ENCODE results near the gene S100A13. TPM values are rescaled to one million over a fixed set of nuclear protein-coding genes. Genes with fewer than 3 reads are reported as not detected.

The S100A13 gene
- total and polyA plus RNA-seq, 9 of the 15 experiments (the other 6 are each of a cell fraction or from before 2014, with no cell fraction given): 41.9 to 129 (median 58.0) TPM

- TF ChIP-seq HINFP (tag; conservative IDR thresholded peaks at IDR 0.05; ENCODE audit: low read depth): no peak
- TF ChIP-seq SLC30A9 (CRISPR knock-in tag; IDR thresholded peaks at IDR 0.05): no peak
Measured at GRCh38 chr1:153624965-153625611, 2.2 kb downstream of the S100A13 start (continued).

GRCh38 chr1:153623101-153623500 lies 4.2 kb downstream of the S100A13 start:
- H3K36me3 ChIP-seq (ENCODE audit: control insufficient read depth, insufficient read depth, low read length): peaks cover 9% of the 10 kb centered on the region; the same call in 2 of the 3 replicates
- H3K4me2 ChIP-seq (ENCODE audit: insufficient read depth, low read length): no peak overlapping the region
- DNase-seq (ENCODE audit: extremely low read depth in 1 of 4, low spot score in 3 of 4) (no peak), FAIRE-seq (no peak), ATAC-seq (no peak)
- H3K9me3 ChIP-seq (replicated peaks; ENCODE audit: control insufficient read depth, insufficient read depth, low read depth, low read length): no peaks in the 10 kb centered on the region
- H3K4me1 ChIP-seq (replicated peaks in 1 of 2; ENCODE audit: control insufficient read depth in 2 of 2, insufficient read depth in 2 of 2, low read length in 2 of 2): peaks cover 13 to 25% of the 10 kb centered on the region in 2 experiments
- no TSS peak for BruUV-seq (replicated peaks)
- peaks cover 6% of the 10 kb centered on the region; the same call in 1 of the 3 replicates for H3K79me2 ChIP-seq (ENCODE audit: control insufficient read depth, insufficient read depth, low read length)
- no peak overlapping the region for H3K27ac ChIP-seq (ENCODE audit: extremely low read depth, low read depth, low read length)
- TF ChIP-seq MCM7 (IDR thresholded peaks at IDR 0.05): no peak
- no peak overlapping the region for H3K9ac ChIP-seq (ENCODE audit: insufficient read depth in 1 of 2, low read depth in 2 of 2, low read length in 2 of 2)
- intact Hi-C loops (cut with micrococcal nuclease) (no loop called here), in situ Hi-C loops (cut with MboI) (no loop called here)
- WGBS (ENCODE audit: insufficient coverage, low coverage, missing lambda C conversion rate): 66% methylated on average over 6 of the region's 7 CpGs
- POLR2A ChIA-PET: interaction anchor here (2.0 to 2.2 kb wide), 2 partner anchors 9 to 11 kb away, joined by 8 read pairs; partner anchors contain the start of gene CHTOP
- H3K9me1 ChIP-seq (ENCODE audit: control insufficient read depth, insufficient read depth, low read length): no peaks in the 10 kb centered on the region
- H2AFZ ChIP-seq (ENCODE audit: low read depth, low read length): no peak overlapping the region
- no peak overlapping the region for H3K4me3 ChIP-seq
- no peaks in the 10 kb centered on the region for H4K20me1 ChIP-seq (replicated peaks; ENCODE audit: control insufficient read depth, insufficient read depth, low read length)
- no peaks in the 10 kb centered on the region for H3K27me3 ChIP-seq (ENCODE audit: control insufficient read depth in 2 of 2, insufficient read depth in 2 of 2, low read length in 2 of 2)
- CTCF ChIA-PET (ENCODE audit: low intra/inter-chr PET ratio): no interaction called here

All from K562 (cell line).